ENCODE measurements around the gene EHBP1L1. TPM values are rescaled to one million over a fixed set of nuclear protein-coding genes. Genes with fewer than 3 reads are reported as not detected.

Gene EHBP1L1
- polyA plus RNA-seq, 3 donors: 29.6 to 507 (median 42.6) TPM

- H3K4me3 ChIP-seq (replicated peaks in 1 of 3; ENCODE audit: low read depth in 2 of 3, low read length in 3 of 3): peak overlapping the region in 2 of 3 experiments; percentile 26 to 71
- peak overlapping the region; percentile 81 for H3K4me2 ChIP-seq (replicated peaks; ENCODE audit: extremely low read depth, low read length, poor library complexity, severe bottlenecking)
- H3K4me1 ChIP-seq (ENCODE audit: control insufficient read depth in 1 of 2, insufficient read depth in 2 of 2, low read length in 2 of 2): peaks cover 14 to 41% of the 10 kb centered on the region in 2 donors
- H3K9me3 ChIP-seq (replicated peaks in 1 of 2; ENCODE audit: control insufficient read depth in 1 of 2, insufficient read depth in 1 of 2, low read length in 2 of 2): no peaks in the 10 kb centered on the region
- intact Hi-C loops (cut with micrococcal nuclease): no loop called here
- Mint-ChIP-seq H3K36me3 (peaks cover 0 to 9% of the 10 kb centered on the region in 2 donors), H3K4me1 (peaks cover 39% of the 10 kb centered on the region), H3K4me3 (peak overlapping the region; percentile 65 to 67), H3K27ac (no peak overlapping the region), H3K9me3 (peaks cover 0 to 2% (median 0%) of the 10 kb centered on the region in 7 donors), H3K27me3 (ENCODE audit: low read depth in 3 of 3) (peaks cover 21 to 45% (median 41%) of the 10 kb centered on the region in 3 donors)
- no peaks in the 10 kb centered on the region for H3K36me3 ChIP-seq (replicated peaks in 1 of 2; ENCODE audit: control insufficient read depth in 1 of 2, insufficient read depth in 2 of 2, low read length in 2 of 2)
- 53% methylated on average over 17 of the region's 19 CpGs for WGBS (ENCODE audit: insufficient coverage)
- H2AFZ ChIP-seq (ENCODE audit: insufficient read depth, low read depth, low read length, poor library complexity, severe bottlenecking): peak overlapping the region; percentile 82
- TF ChIP-seq CTCF (IDR thresholded peaks at IDR 0.05): no peak
- DNase-seq: no peak
- H4K20me1 ChIP-seq (ENCODE audit: insufficient read depth, low read length): no peaks in the 10 kb centered on the region
- peak overlapping the region; percentile 57 for H3K9ac ChIP-seq (ENCODE audit: insufficient read depth, low read length, poor library complexity, severe bottlenecking)
- H3K79me2 ChIP-seq (ENCODE audit: insufficient read depth, low read length): no peaks in the 10 kb centered on the region
- no peak overlapping the region for H3K27ac ChIP-seq (ENCODE audit: low read depth in 1 of 2, low read length in 2 of 2)
- H3K27me3 ChIP-seq (ENCODE audit: control insufficient read depth in 2 of 2, insufficient read depth in 2 of 2, low read length in 2 of 2): peaks cover 0 to 33% of the 10 kb centered on the region in 2 donors
Observed at GRCh38 chr11:65558930-65559509, 16.8 kb upstream of the EHBP1L1 start.

- Histone ChIP-seq H2AFZ (ENCODE audit: insufficient read depth, low read depth, low read length, poor library complexity, severe bottlenecking) (no peak overlapping the region), H3K4me1 (ENCODE audit: control insufficient read depth in 1 of 2, insufficient read depth in 2 of 2, low read length in 2 of 2) (peaks cover 13 to 40% of the 10 kb centered on the region in 2 donors), H3K9ac (ENCODE audit: insufficient read depth, low read length, poor library complexity, severe bottlenecking) (no peak overlapping the region), H3K27me3 (ENCODE audit: control insufficient read depth in 2 of 2, insufficient read depth in 2 of 2, low read length in 2 of 2) (peaks cover 0 to 33% of the 10 kb centered on the region in 2 donors), H4K20me1 (ENCODE audit: insufficient read depth, low read length) (no peaks in the 10 kb centered on the region), H3K27ac (ENCODE audit: low read depth in 1 of 2, low read length in 2 of 2) (no peak overlapping the region), H3K79me2 (ENCODE audit: insufficient read depth, low read length) (no peaks in the 10 kb centered on the region), H3K9me3 (replicated peaks in 1 of 2; ENCODE audit: control insufficient read depth in 1 of 2, insufficient read depth in 1 of 2, low read length in 2 of 2) (no peaks in the 10 kb centered on the region), H3K4me2 (replicated peaks; ENCODE audit: extremely low read depth, low read length, poor library complexity, severe bottlenecking) (no peak overlapping the region), H3K36me3 (replicated peaks in 1 of 2; ENCODE audit: control insufficient read depth in 1 of 2, insufficient read depth in 2 of 2, low read length in 2 of 2) (no peaks in the 10 kb centered on the region), H3K4me3 (replicated peaks in 1 of 3; ENCODE audit: low read depth in 2 of 3, low read length in 3 of 3) (no peak overlapping the region)
- peaks cover 0 to 2% (median 0%) of the 10 kb centered on the region in 7 donors for H3K9me3 Mint-ChIP-seq
- WGBS (ENCODE audit: insufficient coverage): 92% methylated on average over 3 of the region's 5 CpGs
- no peak overlapping the region for H3K4me3 Mint-ChIP-seq
- peaks cover 36% of the 10 kb centered on the region for H3K4me1 Mint-ChIP-seq
- peaks cover 0 to 9% of the 10 kb centered on the region in 2 donors for H3K36me3 Mint-ChIP-seq
- TF ChIP-seq CTCF (IDR thresholded peaks at IDR 0.05): no peak
- intact Hi-C loops (cut with micrococcal nuclease): no loop called here
- peak overlapping the region in 1 of 7 donors; percentile 31 for H3K27ac Mint-ChIP-seq
- peaks cover 21 to 45% (median 38%) of the 10 kb centered on the region in 3 donors for H3K27me3 Mint-ChIP-seq (ENCODE audit: low read depth in 3 of 3)
- no peak for DNase-seq
Observed at GRCh38 chr11:65559535-65559934, 16.3 kb upstream of the EHBP1L1 start.
